Daoy (cell line): ENCODE measurements around the gene HIVEP1. TPM values are rescaled to one million over a fixed set of nuclear protein-coding genes. Genes with fewer than 3 reads are reported as not detected.

Source experiments
- DNase-seq: peaks from one replicate; pipeline ENCODE4 v3.0.0-alpha.2; 2015; ENCODE audit warnings: low read depth
- total RNA-seq: library from RNA; depleted of rRNA; stranded (reverse); fragments of >200 nt; shearing (Covaris generic); gene quantifications from 2 replicates; pipeline ENCODE4 v1.2.3, GENCODE V29; 2014; rRNA removed

Gene HIVEP1
- total RNA-seq: 6.6 and 11.9 TPM in 2 replicates

- DNase-seq: no peak
Measured at GRCh38 chr6:12012038-12012557, at the start of gene HIVEP1. Gene HIVEP1 (plus strand): TSS chr6:12012312. CDS start chr6:12015629, 3,317 bp downstream.

- DNase-seq: no peak
Measured at GRCh38 chr6:11963756-11964500, 48.2 kb upstream of the HIVEP1 start.

GRCh38 chr6:11964729-11965335 lies 47.3 kb upstream of the HIVEP1 start:
- DNase-seq: no peak

- DNase-seq: no peak
Measured at GRCh38 chr6:11965499-11965898, 46.6 kb upstream of the HIVEP1 start.

- no peak for DNase-seq
Measured at GRCh38 chr6:11968241-11968806, 43.8 kb upstream of the HIVEP1 start.

- DNase-seq: no peak
Measured at GRCh38 chr6:11969092-11969491, 43.0 kb upstream of the HIVEP1 start.

- DNase-seq: no peak
Measured at GRCh38 chr6:11970114-11970513, 42.0 kb upstream of the HIVEP1 start.

GRCh38 chr6:11971154-11971553 lies 41.0 kb upstream of the HIVEP1 start:
- DNase-seq: peak; percentile 67

GRCh38 chr6:11972270-11972669 lies 39.8 kb upstream of the HIVEP1 start:
- DNase-seq: no peak

- DNase-seq: no peak
Measured at GRCh38 chr6:11972806-11973205, 39.3 kb upstream of the HIVEP1 start.

GRCh38 chr6:11973238-11973637 lies 38.9 kb upstream of the HIVEP1 start:
- DNase-seq: no peak

- DNase-seq: no peak
Measured at GRCh38 chr6:11974089-11974488, 38.0 kb upstream of the HIVEP1 start.

- no peak for DNase-seq
Measured at GRCh38 chr6:11975353-11975977, 36.6 kb upstream of the HIVEP1 start.

GRCh38 chr6:11976489-11976888 lies 35.6 kb upstream of the HIVEP1 start:
- DNase-seq: no peak

GRCh38 chr6:11977193-11977592 lies 34.9 kb upstream of the HIVEP1 start:
- no peak for DNase-seq

- DNase-seq: no peak
Measured at GRCh38 chr6:11977738-11978137, 34.4 kb upstream of the HIVEP1 start.

GRCh38 chr6:11978169-11978987 lies 33.7 kb upstream of the HIVEP1 start:
- no peak for DNase-seq

- no peak for DNase-seq
Measured at GRCh38 chr6:11979866-11980265, 32.2 kb upstream of the HIVEP1 start.

GRCh38 chr6:11983306-11983705 lies 28.8 kb upstream of the HIVEP1 start:
- no peak for DNase-seq

- DNase-seq: no peak
Measured at GRCh38 chr6:11987386-11987785, 24.7 kb upstream of the HIVEP1 start.

GRCh38 chr6:11989386-11989785 lies 22.7 kb upstream of the HIVEP1 start:
- no peak for DNase-seq

GRCh38 chr6:11992086-11992485 lies 20.0 kb upstream of the HIVEP1 start:
- no peak for DNase-seq
